GM19463 (cell line): ENCODE results near the gene TPGS1.

Experiments used
- ATAC-seq: cut with Tn5 transposase; IDR thresholded peaks from one replicate; pipeline ENCODE4 v1.9.1; 2021; ENCODE audit warnings: mild to moderate bottlenecking, moderate library complexity; ENCODE audit not compliant: unreplicated experiment

The TPGS1 gene

DNA sequence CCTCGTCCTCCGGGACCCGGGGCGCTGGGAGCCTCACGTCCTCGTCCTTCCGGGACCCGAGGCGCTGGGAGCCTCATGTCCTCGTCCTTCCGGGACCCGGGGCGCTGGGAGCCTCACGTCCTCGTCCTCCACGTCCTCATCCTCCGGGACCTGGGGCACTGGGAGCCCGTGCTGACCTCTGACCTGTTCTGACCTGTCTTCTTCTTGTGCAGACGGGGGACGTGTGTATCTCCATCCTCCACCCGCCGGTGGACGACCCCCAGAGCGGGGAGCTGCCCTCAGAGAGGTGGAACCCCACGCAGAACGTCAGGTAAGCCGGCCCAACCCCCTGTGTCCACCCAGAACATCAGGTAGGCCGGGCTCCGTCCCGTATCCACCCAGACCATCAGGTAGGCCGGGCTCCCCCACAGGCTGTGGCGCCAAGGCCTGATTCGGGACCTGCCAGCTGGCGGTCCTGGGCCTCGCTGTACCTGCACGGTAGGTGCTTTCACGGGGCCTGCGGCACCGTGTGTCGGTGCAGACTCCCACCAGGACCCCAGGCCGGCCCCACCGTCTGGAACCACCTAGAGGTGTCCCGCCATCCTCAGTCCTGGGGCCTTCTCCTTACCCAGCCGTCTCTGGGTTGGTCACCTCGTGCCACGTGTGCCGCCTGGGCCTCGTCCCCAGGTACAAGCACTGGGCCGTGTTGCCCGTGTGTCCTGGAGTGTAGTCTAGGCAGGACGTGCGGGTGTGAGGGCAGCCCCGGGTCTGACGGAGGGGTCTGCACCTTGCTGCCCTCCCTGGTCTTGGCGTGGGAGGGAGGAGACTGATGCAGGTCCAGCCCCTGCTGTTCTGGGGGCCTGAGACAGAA lies 29.0 kb downstream of the TPGS1 start:
- ATAC-seq, result no peak

DNA sequence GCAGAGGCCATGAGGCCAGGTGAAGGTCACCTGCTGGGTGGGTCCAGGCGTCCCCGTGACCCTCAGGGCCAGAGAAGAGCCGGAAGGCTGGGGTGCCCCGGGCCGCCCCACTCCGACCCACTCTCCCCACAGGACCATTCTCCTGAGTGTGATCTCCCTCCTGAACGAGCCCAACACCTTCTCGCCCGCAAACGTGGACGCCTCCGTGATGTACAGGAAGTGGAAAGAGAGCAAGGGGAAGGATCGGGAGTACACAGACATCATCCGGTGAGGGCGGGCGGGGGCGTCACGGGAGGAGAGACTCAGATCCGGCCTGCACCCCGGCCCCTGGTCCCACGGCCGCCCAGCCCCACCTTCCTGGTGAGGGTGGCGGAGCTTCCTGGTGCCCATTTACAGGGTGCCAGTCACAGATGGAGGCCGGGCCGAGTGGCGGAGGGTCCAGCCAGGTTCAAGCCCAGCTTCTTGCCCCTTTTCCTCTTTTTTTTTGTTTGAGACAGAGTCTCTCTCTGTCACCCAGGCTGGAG lies 29.6 kb downstream of the TPGS1 start:
- no peak for ATAC-seq

DNA sequence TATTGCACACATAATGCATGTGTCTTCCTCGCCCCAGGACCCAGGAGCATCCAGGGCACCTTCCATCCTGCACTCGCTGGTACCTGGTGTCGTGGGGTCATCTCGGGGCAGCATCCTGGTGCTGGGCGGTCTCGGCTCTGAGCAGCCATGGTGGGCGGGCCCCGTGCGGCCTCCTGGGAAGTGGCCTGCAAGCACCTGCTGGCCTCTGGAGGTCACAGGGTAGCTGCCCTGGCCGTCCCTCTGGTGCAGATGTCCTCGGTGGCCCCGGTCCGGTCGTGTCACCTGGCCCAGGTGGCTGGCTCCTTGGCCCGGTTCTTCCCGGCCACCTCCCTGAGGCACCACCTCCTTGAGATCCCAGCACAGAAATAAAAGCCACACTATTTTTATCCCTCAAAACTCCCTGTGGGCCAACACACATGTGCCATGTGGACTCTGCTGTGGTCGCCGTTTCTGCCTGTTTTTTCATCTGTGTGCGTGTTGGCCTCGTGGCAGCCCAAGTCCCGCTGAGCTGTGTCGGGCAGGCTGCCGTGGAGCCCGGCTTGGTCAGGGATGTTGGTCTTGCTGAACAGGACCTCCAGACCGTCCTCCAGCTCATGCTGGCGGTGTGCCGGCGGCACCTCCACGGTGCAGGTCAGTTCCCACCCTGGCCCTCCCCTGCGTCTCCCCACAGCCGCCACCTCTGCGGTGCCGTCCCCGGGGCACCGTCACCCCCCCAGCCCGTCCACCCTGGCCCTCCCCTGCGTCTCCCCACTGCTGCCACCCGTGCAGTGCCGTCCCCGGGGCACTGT lies 31.5 kb downstream of the TPGS1 start:
- no peak for ATAC-seq

DNA sequence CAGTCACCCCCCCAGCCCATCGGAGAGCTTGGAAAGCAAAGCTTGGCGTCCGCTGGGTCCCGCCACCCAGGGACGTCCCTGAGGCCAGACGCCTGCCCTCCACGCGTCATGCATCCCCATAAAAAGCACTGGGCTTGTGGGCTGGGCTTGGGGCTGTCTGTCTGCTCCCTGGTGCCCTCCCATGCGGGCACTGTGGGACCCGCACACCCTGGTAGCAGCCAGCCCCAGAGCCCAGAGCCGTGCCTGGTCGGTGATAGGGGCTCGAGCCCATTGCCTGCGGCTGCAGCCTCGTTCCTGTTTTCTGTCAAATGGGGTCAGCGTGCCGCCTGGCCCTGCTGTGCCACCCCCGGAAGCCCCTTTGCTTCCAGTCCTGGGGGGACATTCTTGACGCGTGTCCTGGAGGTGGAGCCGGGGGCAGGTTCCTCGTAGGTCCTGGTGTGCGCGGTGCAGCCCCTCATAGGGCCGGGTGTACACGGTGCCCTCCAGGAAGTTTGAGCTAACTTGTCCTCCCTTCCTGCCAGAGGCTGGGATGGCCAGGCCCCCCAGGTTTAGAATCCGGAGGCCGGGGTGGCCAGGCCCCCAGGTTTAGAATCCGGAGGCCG lies 32.2 kb downstream of the TPGS1 start:
- ATAC-seq, result no peak

DNA sequence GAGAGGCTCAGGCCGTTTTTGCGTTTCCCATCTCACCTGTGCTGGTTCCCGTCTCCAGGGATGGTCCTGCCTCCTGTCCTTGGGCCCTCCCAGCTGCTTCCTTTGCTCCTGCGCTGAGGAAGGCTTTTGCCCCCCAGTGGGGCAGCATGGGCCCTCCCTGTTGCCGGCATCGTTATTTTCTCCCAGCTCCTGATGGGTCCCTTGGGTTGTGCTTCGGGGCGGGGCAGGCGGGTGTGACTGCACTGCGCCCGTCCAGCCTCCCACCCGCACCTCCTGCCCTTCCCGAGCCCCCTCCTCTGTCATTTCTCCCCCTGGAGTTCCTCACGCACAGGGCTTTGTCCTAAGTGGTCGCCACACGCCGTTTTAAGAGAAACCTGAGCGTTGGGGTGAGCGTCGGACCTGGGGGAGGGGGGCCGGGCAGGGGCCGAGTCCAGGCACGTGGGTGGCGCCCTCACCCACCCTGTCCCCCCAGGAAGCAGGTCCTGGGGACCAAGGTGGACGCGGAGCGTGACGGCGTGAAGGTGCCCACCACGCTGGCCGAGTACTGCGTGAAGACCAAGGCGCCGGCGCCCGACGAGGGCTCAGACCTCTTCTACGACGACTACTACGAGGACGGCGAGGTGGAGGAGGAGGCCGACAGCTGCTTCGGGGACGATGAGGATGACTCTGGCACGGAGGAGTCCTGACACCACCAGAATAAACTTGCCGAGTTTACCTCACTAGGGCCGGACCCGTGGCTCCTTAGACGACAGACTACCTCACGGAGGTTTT lies 33.8 kb downstream of the TPGS1 start:
- no peak for ATAC-seq

DNA sequence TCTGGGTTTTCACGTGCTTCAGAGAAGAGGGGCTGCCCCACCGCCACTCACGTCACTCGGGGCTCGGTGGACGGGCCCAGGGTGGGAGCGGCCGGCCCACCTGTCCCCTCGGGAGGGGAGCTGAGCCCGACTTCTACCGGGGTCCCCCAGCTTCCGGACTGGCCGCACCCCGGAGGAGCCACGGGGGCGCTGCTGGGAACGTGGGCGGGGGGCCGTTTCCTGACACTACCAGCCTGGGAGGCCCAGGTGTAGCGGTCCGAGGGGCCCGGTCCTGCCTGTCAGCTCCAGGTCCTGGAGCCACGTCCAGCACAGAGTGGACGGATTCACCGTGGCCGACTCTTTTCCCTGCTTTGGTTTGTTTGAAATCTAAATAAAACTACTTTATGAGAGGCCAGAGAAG lies 34.4 kb downstream of the TPGS1 start:
- no peak for ATAC-seq

DNA sequence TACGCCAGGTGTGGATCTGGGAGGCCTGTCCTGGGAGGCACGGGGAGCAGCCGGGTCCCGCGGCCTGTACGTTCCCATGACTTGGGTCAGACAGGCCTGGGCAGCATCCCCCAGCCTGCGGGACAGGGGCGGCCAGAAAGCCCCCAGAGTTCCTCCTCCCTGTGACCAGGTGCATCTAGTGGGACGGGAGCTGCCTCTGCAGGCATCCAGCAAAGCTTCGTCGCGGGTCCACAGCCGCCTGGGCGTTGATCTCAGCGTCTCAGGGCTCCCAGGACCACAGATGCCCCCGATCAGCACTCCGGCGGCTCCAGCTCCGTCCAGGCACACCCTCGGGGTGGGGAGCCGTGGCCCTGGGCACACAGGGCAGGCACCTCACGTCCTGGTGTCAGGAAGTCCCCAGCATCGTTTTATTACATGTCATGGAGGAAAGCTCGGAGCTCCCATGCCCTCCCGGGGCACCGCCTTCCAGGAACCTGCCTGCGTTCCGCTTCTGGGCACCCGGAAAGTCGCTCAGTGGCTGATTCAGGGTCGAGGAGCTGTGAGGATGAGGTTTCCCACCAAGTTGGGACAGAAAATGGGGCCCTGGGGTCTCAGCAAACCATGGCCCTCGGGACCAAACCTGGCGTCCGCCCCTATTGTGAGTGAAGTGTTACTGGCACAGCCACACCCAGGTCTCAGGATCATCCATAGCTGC lies 35.0 kb downstream of the TPGS1 start:
- ATAC-seq, result no peak

DNA sequence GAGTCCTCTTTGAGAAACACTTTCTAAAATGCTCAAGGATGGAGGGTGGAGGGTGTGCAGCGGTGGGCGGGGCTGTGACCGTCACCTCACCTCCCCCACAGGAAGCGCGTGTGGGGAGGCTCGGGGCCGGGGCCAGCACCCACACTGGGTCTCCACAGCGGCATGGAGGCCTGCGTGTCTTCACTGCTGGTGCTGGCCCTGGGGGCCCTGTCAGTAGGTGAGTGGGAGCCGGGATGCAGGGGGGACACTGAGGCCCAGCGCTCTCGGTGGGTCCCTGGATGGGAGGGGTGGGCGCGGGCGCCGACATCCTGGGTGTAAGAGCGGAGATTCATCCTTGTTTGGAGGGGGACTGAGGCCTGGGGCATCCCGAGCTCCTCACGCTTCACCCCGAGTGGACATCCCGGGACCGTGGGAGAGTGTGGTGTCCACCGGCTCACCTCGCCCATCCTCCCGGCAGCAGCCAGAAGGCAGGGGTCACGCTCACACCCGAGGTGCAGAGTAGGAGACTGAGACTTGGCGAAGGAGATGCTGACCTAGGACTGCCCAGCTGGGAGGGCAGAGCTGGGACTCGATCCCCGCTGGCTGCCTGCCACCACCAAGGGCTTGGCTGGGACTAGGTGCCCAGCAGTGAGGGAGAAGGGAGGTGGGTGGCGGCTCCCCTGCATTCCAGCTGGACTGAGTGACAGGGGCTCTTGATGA lies 36.8 kb downstream of the TPGS1 start, which contains the start of gene GZMM:
TSS of gene GZMM (plus strand) at position 144 of the 699 bp plus-strand sequence. CDS start at position 163, 19 bp downstream.
- ATAC-seq, result no peak

DNA sequence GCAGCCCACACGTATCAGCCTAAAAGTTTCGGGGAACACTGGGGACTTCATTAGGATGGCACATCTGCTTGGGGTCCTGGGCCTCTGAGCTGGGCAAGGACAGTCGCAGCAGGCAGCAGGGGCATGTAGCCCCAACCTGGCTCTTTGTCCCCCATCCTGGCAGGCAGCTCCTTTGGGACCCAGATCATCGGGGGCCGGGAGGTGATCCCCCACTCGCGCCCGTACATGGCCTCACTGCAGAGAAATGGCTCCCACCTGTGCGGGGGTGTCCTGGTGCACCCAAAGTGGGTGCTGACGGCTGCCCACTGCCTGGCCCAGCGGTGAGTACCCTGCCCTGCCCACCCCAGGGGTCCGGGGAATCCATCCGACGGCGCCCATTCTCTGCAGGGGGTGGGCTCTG lies 39.8 kb downstream of the TPGS1 start:
- ATAC-seq, result no peak

DNA sequence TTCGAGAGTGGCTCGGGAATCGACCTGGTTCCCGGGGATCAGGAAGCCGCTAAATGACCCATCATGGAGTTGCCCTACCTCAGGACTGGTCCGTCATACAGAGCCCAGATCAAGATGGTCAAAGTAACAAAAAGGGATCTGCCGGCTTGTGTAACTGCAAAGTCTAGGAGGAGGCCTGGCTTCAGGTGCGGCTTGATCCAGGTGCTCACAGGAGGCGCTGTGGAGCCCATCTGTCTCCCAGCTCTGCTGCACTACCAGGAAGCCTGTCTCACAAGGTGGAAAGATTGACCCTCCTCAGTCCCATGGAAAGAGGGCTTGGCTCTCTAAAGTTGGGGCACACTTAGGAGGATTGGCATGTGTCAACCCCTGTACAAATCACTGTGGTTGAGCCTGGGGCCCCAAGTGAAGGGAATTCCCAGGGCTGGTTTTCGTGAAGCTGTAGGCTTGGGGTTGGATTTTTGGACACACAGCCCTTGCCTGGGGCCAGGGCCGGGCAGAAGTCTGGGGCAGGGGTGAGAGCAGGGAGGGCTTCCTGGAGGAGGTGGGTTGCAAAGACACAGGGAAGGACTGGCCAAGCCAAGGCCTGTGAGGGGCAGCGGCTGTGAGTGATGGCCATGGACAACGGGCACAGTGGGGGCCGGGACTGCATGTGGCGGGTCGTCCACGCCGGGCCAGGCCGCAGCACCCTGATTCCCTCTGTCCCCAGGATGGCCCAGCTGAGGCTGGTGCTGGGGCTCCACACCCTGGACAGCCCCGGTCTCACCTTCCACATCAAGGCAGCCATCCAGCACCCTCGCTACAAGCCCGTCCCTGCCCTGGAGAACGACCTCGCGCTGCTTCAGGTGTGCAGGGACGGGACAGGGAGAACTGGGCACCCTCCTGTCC lies 40.8 kb downstream of the TPGS1 start:
- no peak for ATAC-seq

DNA sequence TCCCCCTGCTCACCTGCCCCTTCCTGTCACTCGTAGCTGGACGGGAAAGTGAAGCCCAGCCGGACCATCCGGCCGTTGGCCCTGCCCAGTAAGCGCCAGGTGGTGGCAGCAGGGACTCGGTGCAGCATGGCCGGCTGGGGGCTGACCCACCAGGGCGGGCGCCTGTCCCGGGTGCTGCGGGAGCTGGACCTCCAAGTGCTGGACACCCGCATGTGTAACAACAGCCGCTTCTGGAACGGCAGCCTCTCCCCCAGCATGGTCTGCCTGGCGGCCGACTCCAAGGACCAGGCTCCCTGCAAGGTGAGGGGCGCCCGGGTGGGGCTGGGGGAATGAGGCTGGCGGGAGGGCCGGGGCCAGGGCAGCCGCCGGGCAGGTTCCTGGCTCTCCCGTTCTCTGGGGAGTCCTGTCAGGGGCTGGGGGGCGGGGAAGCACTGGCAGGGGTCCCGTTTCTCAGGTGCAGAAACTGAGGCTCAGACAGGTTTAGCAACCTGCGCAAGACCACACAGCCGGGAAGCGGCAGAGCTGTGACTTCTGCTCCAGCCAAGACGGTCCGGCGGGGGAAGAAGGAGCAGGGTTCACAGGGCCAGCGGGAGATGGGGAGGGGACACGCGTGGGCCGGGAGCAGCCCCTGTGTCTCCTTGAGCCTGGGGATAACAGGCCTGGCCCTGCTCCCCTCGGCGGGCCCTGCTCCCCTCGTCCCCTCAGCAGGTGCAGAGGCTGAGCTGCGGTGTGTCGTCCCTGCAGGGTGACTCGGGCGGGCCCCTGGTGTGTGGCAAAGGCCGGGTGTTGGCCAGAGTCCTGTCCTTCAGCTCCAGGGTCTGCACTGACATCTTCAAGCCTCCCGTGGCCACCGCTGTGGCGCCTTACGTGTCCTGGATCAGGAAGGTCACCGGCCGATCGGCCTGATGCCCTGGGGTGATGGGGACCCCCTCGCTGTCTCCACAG lies 41.9 kb downstream of the TPGS1 start:
- ATAC-seq, result no peak

DNA sequence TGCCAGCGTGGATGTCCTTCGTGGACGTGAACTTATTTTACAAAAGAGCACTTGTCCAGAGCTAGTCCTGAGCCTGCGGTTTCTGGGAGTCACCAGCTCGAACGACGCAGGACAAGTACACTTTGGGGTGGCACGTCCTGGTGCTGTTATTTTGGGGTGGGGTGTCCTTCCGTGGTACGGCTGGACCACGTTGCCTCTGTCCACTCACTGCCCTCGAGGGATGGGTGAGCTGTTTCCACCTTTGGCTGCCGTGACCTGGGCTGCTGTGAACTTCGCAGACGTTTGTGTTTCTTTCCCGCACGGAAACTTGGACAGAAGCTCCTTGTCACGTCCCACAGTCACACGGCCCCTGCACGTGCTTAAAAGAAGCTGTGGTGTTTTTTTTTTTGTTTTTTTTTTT lies 47.5 kb downstream of the TPGS1 start:
- ATAC-seq, result no peak

DNA sequence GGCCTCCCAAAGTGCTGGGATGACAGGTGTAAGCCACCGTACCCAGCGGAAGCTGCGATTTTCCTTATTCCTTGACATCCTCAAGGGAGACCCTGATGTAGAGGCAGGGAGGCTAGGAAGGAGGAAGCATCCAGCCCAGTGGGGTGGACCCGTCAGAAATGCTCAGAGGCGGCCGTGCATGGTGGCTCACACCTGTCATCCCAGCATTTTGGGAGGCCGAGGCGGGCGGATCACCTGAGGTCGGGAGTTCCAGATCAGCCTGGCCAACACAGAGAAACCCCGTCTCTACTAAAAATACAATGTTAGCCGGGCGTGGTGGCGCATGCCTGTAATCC lies 48.1 kb downstream of the TPGS1 start:
- ATAC-seq, result no peak

DNA sequence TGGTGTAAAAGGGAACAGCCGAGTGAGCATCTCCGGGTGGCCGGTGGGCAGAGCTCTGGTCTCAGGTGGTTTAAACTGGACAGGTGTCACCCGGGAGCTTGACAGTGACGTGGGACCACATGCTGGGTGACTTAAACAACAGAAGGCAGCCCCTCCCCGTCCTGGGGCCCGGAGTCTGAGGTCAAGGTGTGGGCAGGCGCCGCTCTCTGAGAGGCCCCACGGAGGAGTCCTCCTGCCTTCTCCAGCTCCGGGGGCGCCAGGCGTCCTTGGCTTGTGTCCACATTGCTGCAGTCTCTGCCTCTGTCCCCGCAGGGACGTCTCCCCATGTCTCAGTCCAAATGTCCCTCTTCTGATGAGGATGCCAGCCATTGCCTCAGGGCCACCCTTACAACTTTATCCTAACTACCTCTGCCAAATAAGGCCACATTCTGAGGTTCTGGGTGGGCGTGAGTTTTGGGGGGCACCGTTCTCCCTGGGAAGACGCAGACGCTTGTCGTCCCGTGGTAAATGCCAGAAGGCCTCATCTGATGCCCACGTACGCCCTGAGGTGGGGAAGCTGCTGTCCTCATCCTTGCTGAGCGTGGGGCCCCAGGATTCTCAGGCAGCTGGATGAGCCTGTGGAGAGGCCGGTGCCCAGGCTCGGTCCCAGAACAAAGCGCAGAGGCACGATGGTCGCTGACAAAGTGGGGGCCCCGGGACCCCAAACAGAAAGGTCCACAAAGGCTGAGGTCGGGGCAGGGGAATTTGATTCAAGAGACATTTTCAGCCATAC lies 49.5 kb downstream of the TPGS1 start:
- no peak for ATAC-seq

DNA sequence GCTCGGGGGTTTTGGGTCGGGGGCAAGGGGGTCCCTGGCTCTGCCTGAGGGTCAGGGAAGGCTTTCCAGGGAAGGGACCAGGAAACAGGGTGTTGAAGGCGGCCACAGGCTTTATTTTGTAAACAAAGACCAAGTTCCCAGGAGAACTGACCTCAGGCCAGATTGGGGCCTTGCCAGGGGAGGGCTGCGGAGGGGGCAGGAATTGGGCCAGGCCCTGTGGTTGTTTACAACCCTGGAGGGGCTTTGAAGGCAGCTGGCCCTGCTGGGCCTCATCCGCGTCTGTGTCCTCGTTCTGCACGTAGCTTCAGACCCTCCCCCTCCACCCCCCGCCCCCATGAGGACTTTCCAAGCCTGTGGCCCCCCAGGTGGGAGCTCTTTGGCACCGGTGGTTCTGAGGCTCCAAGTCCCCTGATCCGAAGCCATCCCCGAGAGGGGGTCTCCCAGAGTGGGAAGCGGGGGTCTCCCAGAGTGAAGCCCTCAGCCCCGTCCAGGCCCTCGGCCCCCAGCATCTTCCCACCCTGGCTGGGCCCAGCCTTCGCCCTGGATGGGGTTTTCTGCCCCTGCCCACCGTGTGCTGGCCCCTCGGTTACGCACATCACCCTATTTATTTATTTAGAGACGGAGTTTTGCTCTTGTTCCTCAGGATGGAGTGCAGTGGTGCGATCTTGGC lies 51.6 kb downstream of the TPGS1 start:
- ATAC-seq, result no peak

DNA sequence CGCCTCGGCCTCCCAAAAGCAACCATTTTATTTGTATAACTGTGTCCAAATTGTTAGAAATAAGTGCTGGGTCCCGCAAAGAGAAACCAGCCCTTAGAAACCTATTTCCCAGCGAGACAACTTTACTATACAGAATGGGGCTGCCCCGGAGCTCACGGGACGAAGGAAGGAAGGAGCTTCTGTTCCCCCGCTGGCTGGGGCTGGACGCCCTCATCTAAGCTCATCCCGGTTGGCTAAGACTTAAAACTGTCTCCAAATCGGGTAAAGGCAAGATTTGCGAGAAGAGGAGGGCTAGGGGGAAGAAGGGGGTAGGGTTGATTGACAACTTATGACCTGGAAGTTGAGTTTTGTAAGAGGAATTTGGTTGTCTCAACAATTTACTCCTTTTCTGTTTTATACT lies 52.8 kb downstream of the TPGS1 start:
- no peak for ATAC-seq
